Subcutaneous adipose tissue (tissue), 4 donors: ENCODE data around the gene LRRC52. TPM values are rescaled to one million over a fixed set of nuclear protein-coding genes. Genes with fewer than 3 reads are reported as not detected.

ENCODE experiments used
- total RNA-seq, 4 donors: library from RNA; depleted of rRNA; stranded (reverse); fragments of >200 nt; gene quantifications; one replicate each; pipeline ENCODE4 v1.1.0, GENCODE V29; 2016
- TF ChIP-seq, protein P1 (sequence below): fragments of 450-650 bp; IDR thresholded peaks from one replicate; pipeline ENCODE4 v1.5.1; 2016; ENCODE audit warnings: low read depth, mild to moderate bottlenecking, control low read depth, antibody characterized with exemption, moderate library complexity

The LRRC52 gene
- total RNA-seq, 4 donors from 2014 or later, result not detected

- TF ChIP-seq, protein P1, sequence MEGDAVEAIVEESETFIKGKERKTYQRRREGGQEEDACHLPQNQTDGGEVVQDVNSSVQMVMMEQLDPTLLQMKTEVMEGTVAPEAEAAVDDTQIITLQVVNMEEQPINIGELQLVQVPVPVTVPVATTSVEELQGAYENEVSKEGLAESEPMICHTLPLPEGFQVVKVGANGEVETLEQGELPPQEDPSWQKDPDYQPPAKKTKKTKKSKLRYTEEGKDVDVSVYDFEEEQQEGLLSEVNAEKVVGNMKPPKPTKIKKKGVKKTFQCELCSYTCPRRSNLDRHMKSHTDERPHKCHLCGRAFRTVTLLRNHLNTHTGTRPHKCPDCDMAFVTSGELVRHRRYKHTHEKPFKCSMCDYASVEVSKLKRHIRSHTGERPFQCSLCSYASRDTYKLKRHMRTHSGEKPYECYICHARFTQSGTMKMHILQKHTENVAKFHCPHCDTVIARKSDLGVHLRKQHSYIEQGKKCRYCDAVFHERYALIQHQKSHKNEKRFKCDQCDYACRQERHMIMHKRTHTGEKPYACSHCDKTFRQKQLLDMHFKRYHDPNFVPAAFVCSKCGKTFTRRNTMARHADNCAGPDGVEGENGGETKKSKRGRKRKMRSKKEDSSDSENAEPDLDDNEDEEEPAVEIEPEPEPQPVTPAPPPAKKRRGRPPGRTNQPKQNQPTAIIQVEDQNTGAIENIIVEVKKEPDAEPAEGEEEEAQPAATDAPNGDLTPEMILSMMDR, result no peak
Observed at GRCh38 chr1:165501970-165502348, 41.8 kb upstream of the LRRC52 start.

GRCh38 chr1:165507570-165507969 lies 36.2 kb upstream of the LRRC52 start:
- TF ChIP-seq, protein P1, result no peak

DNA sequence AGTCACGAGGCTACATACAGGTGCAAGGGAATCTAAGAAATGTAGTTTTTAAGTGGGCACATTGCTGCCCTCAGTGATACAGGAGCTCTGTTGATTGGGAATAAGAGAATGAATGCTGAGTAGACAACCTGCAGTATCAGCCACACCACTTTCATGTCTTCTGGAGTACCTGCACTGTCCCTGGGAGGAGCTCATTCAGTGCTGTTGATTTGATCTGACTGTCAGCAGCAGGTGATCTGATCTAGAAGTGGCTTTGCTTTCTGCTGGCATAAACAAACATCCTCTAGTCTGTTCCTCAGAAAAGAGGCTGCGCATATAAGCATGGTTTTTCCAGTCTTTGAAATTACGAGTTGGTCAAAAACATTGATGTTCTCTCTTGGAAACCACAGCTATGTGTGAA lies 35.5 kb upstream of the LRRC52 start:
- TF ChIP-seq, protein P1, result no peak

DNA sequence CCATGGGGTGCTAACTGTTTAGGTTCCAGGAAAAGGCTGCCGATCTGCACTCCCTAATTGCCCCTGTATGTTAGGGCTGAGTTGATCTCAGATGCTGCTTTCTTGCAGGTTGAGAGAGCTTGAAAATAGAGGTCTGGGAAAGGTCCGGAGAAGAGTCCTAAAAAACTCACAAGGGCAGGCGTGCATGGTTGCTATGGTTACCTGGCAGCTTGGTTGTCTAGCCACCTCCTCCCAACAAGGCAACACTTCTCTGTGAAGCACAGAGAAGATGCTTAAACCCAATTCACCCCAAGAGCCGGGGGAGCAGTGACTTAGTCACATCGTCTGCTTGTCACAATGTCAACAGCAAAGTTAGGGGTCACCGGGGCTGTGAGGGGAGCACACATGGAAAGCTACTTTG lies 31.0 kb upstream of the LRRC52 start:
- TF ChIP-seq, protein P1, result no peak

DNA sequence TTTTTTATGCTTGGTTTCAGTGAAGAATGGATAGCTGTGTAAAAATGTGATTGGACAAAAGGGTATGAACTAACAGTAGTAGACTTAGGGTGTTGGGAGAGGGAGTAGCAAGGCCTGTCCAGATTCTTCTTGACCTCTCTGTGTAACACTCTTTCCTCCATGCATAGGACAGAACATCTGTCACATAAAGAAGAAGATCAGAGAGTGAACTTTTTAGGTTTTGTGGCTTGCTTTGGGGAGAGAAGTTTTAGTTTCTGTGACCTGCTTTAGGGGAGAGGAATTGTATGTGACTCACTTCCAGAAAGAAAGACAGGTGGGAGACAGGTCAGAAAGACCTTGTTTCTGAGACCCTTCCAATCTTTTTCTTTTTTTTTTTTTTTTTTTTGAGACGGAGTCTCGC lies 27.3 kb upstream of the LRRC52 start:
- TF ChIP-seq, protein P1, result no peak

- TF ChIP-seq, protein P1, result no peak
Observed at GRCh38 chr1:165520646-165521045, 23.2 kb upstream of the LRRC52 start.

GRCh38 chr1:165524639-165525285 lies 19.0 kb upstream of the LRRC52 start:
- TF ChIP-seq, protein P1, result no peak
